ENCODE measurements around the gene GRIA1.

DNA sequence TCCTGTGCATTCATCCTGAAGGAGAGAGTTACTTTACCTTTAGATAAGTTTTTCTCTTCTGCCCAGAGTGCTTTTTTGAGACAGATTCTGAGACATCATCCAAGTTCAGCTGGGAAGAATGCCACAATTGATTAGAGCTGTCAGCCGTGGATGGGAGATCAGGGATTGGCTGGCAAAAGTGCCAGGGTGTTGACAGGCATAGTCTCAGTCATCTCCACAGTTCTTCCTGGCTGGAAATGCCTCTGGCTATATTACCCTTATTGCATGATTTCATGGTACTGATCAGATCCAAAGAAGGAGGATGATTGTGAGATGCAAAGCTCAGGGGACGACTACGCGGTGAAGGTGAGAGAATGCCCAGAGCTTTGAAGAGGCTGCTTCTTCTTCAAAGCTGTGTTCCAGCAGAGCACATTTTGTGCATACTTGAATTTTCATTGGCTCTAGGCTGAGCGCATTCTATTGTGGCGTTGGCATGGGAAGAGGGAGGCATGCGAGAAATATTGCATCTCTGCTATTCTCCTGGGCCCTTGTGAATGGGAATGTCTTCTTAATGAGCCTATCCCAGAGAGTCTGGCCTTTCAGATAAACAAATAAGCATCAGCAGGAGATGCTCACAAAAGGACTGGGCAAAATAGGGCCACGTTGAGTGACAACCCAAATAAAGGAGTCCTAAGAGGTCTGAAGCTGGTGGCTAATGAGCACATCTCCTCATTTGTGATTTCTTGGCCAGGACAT is 82.1 kb downstream of the GRIA1 start:
- TF ChIP-seq, protein P1, sequence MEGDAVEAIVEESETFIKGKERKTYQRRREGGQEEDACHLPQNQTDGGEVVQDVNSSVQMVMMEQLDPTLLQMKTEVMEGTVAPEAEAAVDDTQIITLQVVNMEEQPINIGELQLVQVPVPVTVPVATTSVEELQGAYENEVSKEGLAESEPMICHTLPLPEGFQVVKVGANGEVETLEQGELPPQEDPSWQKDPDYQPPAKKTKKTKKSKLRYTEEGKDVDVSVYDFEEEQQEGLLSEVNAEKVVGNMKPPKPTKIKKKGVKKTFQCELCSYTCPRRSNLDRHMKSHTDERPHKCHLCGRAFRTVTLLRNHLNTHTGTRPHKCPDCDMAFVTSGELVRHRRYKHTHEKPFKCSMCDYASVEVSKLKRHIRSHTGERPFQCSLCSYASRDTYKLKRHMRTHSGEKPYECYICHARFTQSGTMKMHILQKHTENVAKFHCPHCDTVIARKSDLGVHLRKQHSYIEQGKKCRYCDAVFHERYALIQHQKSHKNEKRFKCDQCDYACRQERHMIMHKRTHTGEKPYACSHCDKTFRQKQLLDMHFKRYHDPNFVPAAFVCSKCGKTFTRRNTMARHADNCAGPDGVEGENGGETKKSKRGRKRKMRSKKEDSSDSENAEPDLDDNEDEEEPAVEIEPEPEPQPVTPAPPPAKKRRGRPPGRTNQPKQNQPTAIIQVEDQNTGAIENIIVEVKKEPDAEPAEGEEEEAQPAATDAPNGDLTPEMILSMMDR (IDR thresholded peaks at IDR 0.05 in 2 of 3, conservative IDR thresholded peaks at IDR 0.05 in 1 of 3; ENCODE audit: control insufficient read depth in 2 of 3, extremely low read depth in 1 of 3, insufficient read depth in 1 of 3, low read depth in 3 of 3, low read length in 3 of 3): no peak
- TF ChIP-seq ETV6 (conservative IDR thresholded peaks at IDR 0.05 in 1 of 2, IDR thresholded peaks at IDR 0.05 in 1 of 2; ENCODE audit: borderline replicate concordance in 1 of 2, low read depth in 1 of 2) (no peak), SMARCA5 (IDR thresholded peaks at IDR 0.05) (no peak), TARDBP (IDR thresholded peaks at IDR 0.05; ENCODE audit: borderline replicate concordance) (no peak), CHD1 (IDR thresholded peaks at IDR 0.05; ENCODE audit: low read depth, low read length) (no peak), ZBED1 (IDR thresholded peaks at IDR 0.05; ENCODE audit: borderline replicate concordance) (no peak), SREBF1 (IDR thresholded peaks at IDR 0.05; ENCODE audit: low read length) (no peak), BACH1 (IDR thresholded peaks at IDR 0.05; ENCODE audit: borderline replicate concordance) (no peak), POLR2AphosphoS5 (IDR thresholded peaks at IDR 0.05; ENCODE audit: low read length) (no peak), NR2C2 (IDR thresholded peaks at IDR 0.05; ENCODE audit: borderline replicate concordance, control insufficient read depth, insufficient read length, low read depth) (no peak), POLR2A (IDR thresholded peaks at IDR 0.05; ENCODE audit: low read depth, low read length) (no peak)
- TF ChIP-seq, protein P2, sequence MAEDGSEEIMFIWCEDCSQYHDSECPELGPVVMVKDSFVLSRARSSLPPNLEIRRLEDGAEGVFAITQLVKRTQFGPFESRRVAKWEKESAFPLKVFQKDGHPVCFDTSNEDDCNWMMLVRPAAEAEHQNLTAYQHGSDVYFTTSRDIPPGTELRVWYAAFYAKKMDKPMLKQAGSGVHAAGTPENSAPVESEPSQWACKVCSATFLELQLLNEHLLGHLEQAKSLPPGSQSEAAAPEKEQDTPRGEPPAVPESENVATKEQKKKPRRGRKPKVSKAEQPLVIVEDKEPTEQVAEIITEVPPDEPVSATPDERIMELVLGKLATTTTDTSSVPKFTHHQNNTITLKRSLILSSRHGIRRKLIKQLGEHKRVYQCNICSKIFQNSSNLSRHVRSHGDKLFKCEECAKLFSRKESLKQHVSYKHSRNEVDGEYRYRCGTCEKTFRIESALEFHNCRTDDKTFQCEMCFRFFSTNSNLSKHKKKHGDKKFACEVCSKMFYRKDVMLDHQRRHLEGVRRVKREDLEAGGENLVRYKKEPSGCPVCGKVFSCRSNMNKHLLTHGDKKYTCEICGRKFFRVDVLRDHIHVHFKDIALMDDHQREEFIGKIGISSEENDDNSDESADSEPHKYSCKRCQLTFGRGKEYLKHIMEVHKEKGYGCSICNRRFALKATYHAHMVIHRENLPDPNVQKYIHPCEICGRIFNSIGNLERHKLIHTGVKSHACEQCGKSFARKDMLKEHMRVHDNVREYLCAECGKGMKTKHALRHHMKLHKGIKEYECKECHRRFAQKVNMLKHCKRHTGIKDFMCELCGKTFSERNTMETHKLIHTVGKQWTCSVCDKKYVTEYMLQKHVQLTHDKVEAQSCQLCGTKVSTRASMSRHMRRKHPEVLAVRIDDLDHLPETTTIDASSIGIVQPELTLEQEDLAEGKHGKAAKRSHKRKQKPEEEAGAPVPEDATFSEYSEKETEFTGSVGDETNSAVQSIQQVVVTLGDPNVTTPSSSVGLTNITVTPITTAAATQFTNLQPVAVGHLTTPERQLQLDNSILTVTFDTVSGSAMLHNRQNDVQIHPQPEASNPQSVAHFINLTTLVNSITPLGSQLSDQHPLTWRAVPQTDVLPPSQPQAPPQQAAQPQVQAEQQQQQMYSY (CRISPR knock-in tag; IDR thresholded peaks at IDR 0.05): no peak
- TF ChIP-seq, protein P3, sequence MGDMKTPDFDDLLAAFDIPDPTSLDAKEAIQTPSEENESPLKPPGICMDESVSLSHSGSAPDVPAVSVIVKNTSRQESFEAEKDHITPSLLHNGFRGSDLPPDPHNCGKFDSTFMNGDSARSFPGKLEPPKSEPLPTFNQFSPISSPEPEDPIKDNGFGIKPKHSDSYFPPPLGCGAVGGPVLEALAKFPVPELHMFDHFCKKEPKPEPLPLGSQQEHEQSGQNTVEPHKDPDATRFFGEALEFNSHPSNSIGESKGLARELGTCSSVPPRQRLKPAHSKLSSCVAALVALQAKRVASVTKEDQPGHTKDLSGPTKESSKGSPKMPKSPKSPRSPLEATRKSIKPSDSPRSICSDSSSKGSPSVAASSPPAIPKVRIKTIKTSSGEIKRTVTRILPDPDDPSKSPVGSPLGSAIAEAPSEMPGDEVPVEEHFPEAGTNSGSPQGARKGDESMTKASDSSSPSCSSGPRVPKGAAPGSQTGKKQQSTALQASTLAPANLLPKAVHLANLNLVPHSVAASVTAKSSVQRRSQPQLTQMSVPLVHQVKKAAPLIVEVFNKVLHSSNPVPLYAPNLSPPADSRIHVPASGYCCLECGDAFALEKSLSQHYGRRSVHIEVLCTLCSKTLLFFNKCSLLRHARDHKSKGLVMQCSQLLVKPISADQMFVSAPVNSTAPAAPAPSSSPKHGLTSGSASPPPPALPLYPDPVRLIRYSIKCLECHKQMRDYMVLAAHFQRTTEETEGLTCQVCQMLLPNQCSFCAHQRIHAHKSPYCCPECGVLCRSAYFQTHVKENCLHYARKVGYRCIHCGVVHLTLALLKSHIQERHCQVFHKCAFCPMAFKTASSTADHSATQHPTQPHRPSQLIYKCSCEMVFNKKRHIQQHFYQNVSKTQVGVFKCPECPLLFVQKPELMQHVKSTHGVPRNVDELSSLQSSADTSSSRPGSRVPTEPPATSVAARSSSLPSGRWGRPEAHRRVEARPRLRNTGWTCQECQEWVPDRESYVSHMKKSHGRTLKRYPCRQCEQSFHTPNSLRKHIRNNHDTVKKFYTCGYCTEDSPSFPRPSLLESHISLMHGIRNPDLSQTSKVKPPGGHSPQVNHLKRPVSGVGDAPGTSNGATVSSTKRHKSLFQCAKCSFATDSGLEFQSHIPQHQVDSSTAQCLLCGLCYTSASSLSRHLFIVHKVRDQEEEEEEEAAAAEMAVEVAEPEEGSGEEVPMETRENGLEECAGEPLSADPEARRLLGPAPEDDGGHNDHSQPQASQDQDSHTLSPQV (IDR thresholded peaks at IDR 0.05): no peak

Data from GM12878 (cell line).